ENCODE data around the gene NRXN2.
"Not testable (repeated sequence)": the region's sequence is repeated elsewhere in the genome, so short reads cannot be mapped to it uniquely, and the experiment has no call there.

The NRXN2 gene

DNA sequence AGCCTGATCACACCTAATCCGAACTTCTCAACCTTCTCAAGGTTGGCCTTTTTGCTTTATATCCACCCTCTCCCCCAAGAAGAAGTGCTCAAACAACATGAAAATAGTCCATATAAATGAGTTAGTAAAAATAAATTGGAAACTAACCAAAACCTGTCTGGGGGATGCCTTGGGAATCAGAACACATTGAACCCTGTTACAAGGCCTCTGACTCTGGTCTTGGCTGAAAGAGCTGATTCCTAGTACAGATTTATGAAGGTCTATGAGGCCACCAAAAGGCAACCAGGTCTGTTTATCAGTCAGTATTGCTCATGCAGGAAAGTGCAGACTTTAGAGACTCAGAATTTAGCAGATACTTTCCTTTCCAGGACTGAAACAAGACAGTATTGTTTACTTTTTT lies 49.7 kb downstream of the NRXN2 start:
- DNase-seq, result no peak

GRCh38 chr11:64672875-64673274 lies 50.1 kb downstream of the NRXN2 start:
- DNase-seq, result no peak

DNA sequence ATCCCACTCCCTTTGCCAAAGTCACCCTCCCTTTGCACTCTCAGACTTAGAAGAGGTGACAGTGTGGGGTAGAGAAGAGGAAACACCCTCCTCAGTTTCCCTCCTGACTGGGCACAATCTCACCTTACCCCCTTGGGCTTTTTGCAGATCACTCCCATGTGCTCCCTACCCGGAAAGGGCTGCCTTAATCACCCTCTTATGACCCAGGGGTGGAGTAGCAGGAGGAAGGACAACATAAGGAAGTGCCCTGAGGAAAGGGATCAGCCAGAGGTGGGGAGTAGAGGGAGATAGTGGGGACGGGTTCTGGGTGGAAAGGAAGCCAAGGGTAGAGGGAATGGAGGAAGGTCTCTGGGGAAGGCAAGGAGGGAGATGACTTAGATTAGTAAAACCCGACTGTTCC lies 52.0 kb downstream of the NRXN2 start:
- DNase-seq, result no peak

- no peak for DNase-seq
These were observed 55.7 kb downstream of the NRXN2 start for GRCh38 chr11:64667154-64667745.

- DNase-seq, result peak in 1 of 14 donors; percentile 71
These were observed 57.6 kb downstream of the NRXN2 start for GRCh38 chr11:64665411-64665821.

GRCh38 chr11:64664236-64664870 lies 58.6 kb downstream of the NRXN2 start:
- not testable (repeated sequence) for DNase-seq

DNA sequence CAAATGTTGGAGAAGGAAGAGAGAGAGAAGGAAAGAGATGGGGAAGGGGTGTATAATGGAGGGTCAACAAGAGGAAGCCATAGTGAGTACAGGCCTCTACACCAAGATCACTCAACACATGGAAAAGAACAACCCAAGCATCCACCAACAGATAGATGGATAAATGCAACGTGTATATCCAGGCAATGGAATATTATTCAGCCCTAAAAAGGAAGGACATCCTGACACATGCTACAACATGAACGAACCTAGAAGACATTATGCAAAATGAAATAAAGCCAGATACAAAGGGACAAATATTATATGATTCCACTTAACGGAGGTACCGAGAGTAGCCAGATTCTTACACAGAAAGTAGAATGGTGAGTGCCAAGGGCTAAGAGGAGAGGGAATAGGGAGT lies 59.3 kb downstream of the NRXN2 start:
- no peak for DNase-seq

DNA sequence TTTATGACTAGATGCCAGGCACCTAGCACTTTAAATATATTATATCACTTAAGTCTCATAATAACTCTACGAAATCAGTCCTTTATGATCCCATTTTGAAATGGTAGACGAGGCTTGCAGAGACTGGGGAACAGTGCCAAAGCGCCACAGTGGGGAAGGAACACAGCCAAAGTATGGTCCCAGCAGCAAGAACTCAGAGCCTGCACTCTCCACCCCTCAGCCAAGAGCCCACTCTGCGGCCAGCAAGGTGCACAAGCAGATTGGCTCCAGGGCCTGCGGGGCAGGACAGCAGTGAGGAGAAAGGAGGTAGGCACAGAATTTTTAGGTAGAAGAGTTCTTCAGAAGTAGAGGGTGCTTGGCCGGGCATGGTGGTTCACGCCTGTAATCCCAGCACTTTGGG lies 61.4 kb downstream of the NRXN2 start:
- peak in 1 of 14 donors; percentile 33 for DNase-seq

DNA sequence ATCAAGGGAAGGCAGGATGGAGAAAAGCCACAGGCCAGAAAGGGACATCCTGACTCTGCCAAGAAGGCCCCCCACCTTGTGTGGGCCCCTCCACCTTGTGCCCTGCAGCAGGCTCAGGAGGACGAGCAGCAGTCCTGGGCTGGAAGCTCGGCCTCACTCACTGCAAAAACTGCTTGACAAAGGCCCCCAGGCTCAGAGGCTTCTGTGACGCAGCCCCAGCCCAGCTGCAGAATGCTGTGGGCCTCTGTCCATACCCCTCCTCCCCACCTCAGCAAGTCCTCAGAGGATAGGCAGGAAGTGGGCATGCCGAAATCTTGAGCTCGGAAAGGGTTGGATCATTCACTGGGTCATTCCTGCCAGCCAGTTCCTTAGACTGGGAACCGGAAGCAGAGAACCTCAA lies 61.9 kb downstream of the NRXN2 start:
- peak in 1 of 14 donors; percentile 19 for DNase-seq

DNA sequence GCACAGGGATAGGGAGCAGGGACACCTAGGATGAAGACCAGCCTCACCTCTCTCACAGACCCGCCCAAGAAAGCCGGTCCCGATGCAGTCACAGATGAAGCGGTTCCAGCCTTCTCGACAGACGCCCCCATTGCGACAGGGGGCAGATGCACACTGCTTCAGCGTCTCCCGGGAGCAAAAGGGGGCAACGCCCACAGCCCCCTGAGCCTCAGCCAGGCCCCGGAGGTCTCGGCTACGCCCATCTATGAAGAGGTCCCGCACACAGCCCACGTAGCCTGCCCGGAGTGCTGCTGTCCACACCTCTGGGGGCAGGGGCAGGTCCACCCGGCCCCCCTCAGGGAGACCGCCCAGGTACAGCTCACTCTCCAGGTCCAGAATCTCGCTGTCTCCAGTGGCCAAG lies 62.3 kb downstream of the NRXN2 start:
- DNase-seq, result no peak

DNA sequence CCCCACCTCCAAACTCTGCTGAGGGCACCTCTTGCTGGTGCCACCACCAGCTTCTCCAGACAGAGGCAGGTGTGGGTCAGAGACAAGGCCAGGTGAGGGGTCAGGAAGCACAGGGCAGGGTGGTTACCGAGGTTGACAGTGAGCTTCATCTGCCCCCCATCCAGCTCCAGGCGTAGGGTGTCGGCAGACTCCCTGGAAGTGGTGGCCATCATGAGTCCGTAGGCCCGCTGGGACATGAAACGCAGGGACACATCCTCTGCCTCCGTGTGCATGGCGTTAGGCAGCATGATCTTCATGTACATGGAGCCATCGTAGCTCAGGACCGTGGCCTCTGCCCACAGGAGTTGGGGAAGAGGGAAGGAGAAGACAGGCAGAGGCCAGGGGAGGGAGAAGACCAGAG lies 62.8 kb downstream of the NRXN2 start:
- DNase-seq, result no peak

DNA sequence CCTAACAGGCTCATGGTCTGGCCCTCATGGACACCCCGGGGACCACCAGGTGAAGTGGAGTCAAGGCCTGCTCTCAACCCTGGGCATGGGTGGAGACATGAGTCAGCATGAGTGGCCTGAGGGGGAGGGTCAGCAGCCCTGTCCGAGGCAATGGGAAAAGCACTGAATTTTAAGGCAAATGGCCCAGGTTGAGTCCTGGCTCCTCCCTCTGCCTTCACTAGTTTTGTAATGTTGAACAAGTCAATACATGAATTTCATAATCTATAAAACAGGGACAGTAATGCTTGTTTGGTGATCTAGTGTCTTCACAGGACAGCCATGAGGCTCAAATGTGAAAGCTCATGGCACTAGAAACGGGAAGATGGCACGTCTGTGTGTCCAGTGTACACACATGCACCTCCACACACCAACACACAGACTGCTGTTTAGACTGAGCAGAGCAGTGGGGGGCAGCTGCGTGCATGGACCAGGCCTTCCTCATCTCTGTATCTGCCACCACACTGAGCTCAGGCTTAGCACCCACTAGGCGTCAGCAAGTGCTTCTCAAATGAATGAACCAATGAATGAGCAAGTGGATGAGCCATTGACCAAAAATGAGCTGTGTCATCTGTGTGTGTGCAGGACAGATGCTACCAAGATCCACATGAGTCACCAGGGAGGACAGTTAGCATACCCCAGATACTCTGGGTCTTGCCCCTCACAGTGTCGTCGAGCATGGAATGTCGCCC lies 63.4 kb downstream of the NRXN2 start:
- DNase-seq, result peak in 1 of 14 donors; percentile 22

GRCh38 chr11:64658265-64658664 lies 64.7 kb downstream of the NRXN2 start:
- no peak for DNase-seq

DNA sequence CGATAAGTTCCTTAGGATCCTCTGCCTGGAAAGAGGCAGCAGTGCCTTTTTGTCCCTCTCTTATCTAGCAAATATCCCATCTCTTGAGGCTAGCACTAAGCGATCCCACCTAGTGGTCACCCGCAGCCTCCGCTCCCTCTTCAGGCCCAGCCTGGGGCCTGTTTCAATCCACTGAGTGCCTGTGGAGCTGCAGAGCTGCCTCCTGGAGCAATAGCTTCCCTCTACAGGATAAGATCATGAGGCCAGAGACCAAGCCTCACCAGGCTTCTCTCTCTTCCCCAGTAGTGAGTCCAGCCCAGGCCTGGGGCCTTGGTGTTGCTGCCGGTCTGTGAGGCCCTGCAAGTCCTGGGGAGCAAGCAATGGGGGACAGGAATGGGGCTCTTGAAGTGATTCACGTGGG lies 66.1 kb downstream of the NRXN2 start:
- DNase-seq, result no peak

DNA sequence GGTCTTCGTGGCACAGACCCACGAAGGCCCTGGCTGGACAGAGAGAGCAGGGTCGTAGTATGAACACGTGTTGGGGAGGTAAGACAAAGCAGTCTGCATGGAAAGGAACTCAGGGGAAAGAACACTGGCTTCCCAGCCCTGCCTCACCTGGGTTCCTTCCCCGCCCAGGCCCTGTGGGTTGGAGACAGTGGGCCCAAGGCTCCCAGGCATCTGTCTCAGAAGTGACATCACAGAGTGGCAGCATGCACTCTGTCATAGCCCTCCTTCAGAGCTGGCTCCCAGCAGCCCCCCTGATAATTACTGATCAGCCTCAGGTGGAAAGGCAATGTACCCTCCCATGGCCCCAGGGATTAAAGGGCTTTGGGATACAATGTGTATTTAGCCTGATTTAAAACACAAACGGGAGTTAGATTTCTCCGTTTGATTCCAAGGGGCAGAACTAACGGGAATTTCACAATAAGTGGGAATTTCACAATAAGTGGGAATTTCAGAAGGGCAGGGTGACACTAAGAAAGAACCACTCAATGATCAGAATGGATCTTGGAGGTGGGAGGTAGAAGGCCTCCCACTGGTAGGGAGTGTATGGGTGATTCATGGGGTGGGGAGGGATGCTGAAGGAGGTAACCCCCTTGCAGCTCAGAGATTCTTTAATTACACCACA lies 66.9 kb downstream of the NRXN2 start:
- no peak for DNase-seq

DNA sequence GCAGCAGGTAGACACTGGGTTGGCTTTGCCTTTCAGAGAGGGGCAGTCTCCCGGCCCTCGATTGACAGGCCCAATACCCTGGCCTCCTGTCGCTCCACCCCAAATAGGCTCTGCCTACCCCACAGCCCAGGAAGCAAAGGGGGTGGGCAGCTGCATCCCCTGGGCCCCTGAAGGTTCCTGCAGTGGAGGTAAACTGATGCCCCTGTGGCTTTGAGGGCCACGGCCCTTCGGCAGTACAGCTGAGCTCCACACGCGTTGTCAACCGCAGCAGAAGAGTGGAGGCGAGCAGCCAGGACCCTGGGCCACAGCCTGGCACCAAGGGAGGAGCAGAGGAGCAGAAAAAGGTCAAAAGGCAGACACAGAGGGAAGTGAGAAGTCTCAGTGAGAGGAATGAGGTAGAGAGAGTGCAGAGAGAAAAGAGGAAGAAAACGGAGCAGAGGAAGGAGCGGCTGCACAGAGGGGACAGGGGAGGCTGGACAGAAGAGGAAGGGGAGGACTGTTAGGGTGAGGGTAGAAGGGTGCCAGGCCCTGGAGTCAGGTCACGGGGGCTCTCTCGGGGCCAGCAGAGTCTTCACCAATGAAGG lies 67.9 kb downstream of the NRXN2 start:
- DNase-seq, result peak in 6 of 14 donors; percentile 25 to 44 (median 36)

GRCh38 chr11:64654439-64654838 lies 68.6 kb downstream of the NRXN2 start:
- no peak for DNase-seq

DNA sequence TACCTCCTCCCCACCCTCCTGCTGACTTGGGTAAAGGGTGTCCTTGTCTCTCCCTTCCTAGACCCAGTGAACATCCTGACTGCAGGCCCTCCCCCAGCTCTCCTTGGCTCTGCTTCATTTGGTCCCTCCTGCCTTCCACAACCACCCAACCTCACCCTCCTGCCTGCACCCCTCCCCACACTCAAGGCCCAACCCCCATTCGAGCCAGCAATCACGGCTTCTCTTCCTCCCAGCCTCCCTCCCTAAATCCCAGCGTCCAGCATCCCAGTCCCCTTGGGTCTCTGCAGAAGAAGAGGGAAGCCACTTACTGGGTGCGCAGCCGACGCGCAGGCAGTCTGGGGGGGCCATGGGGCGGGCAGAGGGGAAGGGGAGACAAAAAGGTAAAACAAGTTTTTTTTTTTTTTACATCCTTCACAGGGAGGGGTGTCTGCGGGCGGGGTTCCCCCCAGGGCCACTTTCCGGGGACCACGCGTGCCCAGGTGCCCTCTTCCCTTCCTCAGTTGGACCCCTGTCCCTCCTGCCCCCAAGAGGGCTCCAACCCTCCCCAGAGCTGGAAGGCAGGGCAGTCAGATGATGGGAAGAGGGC lies 69.5 kb downstream of the NRXN2 start:
- no peak for DNase-seq

GRCh38 chr11:64652586-64653387 lies 70.2 kb downstream of the NRXN2 start:
- peak in 13 of 14 donors; percentile 70 to 92 (median 81) for DNase-seq

GRCh38 chr11:64650923-64651523 lies 72.0 kb downstream of the NRXN2 start:
- peak in 5 of 14 donors; percentile 10 to 31 (median 17) for DNase-seq

DNA sequence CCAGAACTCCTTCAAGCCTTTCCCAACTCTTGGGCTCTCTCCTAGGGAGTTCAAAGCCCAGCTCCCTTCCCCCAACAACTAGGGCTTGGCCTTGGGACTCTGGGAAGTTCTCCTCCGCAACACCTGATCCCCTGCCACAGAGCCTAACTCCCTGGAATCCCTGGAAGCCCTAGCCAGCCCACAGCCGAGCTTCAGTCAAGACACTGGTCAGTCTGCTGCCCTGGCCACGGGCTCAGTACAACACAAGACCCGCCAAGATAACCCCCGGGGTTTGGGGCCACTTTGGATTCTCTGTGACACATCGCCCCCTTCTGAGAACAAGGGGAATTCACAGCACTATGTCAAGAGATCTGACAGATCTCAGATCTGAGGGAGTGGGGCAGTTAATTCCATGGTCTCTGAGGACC lies 73.7 kb downstream of the NRXN2 start:
- DNase-seq, result peak in 2 of 14 donors; percentile 11 to 71

All from C1 segment of cervical spinal cord (tissue), 14 donors.